Retina (tissue), 1 donor: ENCODE results near the gene TMEM176B.
"Not testable (repeated sequence)": the region's sequence is repeated elsewhere in the genome, so short reads cannot be mapped to it uniquely, and the experiment has no call there.

ENCODE experiments used
- DNase-seq: peaks from one replicate; pipeline ENCODE4 v3.0.0-alpha.2; 2016

TMEM176B gene

GRCh38 chr7:150788474-150789269, 11.5 kb downstream of the TMEM176B start:
- DNase-seq = no peak

- DNase-seq = no peak
These were observed 12.6 kb downstream of the TMEM176B start for GRCh38 chr7:150787321-150788281.

- no peak for DNase-seq
These were observed 15.2 kb downstream of the TMEM176B start for GRCh38 chr7:150784954-150785353.

- DNase-seq = no peak
These were observed 15.9 kb downstream of the TMEM176B start for GRCh38 chr7:150784120-150784736.

GRCh38 chr7:150781961-150782360, 18.2 kb downstream of the TMEM176B start:
- no peak for DNase-seq

DNA sequence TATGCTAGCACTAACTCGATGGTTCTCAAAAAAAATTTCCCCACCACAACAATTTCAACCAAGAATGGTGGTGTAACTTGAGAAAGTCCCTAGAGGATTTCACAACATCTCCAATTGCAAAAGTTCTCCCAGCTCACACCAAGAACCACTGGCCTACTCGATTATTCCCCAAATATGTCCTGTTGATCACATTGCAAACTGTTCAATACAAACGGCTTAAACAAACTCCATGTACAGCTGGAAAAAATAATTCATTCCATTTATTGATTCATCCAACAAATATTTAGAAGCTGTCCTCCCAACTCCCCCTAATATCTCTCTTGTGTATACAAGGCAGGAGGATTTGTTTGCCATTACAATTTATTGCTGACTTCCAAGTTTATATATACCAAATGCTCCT, 19.1 kb downstream of the TMEM176B start:
- DNase-seq = no peak

DNA sequence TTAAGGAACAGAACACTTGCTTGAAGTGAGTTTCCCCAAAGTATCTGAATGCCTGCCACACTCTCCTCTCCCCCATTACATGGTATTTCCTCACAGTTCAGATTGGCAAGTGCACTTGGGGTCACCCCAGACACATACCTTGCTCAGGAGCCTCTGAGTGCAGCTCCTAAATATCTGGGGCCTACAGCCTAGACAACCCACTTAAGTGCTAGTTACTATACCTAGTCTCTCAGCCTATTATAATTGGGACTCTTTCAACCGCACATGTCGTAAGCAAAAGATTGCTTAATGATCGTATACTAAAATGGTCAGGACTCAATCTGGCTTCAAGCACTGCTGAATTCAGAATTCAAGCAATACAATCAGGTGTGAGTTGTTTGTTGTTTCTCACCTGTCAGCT, 19.9 kb downstream of the TMEM176B start:
- no peak for DNase-seq

GRCh38 chr7:150778738-150779301, 21.3 kb downstream of the TMEM176B start:
- DNase-seq = peak; percentile 74

GRCh38 chr7:150778014-150778737, 22.0 kb downstream of the TMEM176B start:
- DNase-seq = no peak

GRCh38 chr7:150774131-150774530, 26.0 kb downstream of the TMEM176B start:
- not testable (repeated sequence) for DNase-seq

DNA sequence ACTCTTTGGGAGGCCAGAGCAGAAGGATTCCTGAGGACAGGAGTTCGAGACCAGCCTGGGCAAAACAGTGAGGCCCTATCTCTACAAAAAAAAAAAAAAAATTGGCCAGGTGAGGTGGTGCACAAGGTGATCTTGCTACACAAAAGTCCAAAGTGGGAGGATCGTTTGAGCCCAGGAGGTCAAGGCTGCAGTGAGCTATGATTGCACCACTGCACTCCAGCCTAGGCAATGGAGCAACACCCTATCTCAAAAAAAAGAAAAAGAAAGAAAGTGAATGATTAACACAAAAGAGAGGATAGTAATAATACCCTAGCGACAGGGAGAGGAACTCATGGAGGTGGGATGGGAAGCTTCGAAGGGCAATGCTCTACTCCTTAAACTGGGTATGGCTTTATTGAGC, 30.4 kb downstream of the TMEM176B start:
- DNase-seq = no peak

- no peak for DNase-seq
These were observed 33.8 kb downstream of the TMEM176B start for GRCh38 chr7:150766334-150766709.

GRCh38 chr7:150759479-150759878, 40.7 kb downstream of the TMEM176B start:
- no peak for DNase-seq

- no peak for DNase-seq
These were observed 43.3 kb downstream of the TMEM176B start for GRCh38 chr7:150756858-150757257.

- DNase-seq = no peak
These were observed 44.0 kb downstream of the TMEM176B start for GRCh38 chr7:150756166-150756565.

- DNase-seq = no peak
These were observed 44.6 kb downstream of the TMEM176B start for GRCh38 chr7:150755473-150756099.

DNA sequence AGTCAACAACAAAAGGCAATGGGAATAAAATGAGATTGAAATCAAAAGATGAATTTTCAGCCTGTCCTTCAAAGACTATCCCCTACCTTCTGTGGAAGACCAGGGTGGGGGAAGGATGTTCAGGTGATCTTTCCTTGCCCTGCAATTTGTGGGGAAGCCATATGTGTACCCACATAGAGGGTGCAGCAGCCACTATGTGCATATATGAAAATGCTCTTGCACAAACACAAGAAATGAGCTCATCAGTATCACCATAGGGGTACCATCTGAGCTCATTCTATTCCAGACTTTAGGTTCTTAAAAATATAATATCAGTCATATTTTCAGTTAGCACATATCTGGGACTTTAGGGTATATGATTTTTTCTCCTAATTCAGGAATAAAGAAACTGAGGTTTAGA, 45.2 kb downstream of the TMEM176B start:
- no peak for DNase-seq

DNA sequence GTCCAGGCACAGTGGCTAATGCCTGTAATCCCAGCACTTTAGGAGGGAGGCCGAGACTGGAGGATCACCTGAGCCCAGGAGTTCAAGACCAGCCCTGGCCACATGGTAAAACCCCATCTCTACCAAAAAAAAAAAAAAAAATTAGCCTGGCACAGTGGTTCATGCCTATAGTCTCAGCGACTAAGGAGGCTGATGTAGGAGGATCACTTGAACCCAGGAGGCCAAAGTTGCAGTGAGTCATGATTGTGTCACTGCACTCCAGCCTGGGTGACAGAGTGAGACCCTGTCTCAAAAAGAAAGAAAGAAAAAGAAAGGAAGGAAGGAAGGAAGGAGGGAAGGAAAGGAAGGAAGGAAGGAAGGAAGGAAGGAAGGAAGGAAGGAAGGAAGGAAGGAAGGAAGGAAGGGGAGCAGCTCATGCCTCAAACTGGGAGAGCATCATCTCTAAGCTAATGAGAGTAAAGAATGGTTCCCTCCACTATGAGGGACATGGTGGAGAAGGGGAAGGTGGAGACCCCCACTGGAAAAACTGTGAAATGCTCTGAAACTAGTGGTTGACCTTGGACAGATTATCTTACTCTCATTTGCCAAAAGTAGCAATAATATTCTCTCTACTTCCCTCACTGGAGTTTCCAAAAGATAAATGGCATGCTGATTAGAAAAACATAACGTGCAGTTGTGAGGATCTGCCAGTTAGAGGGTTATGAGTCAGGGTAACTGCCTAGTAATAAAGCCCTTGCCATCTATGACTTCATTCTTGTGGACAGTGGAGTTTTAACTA, 46.1 kb downstream of the TMEM176B start:
- DNase-seq = no peak

- DNase-seq = no peak
These were observed 46.9 kb downstream of the TMEM176B start for GRCh38 chr7:150753239-150753638.

- no peak for DNase-seq
These were observed 48.5 kb downstream of the TMEM176B start for GRCh38 chr7:150751702-150752101.

GRCh38 chr7:150748376-150748775, 51.8 kb downstream of the TMEM176B start:
- no peak for DNase-seq
